Upper lobe of left lung (tissue), 4 donors: Measurements from ENCODE around the gene VAV2.

Experiments used
- CTCF ChIP-seq, 6 experiments: fragments of 450-650 bp in 4 of 6; fragments of 200-600 bp in 2 of 6; sonication (generic) in 2 of 6; IDR thresholded peaks; one replicate each; pipeline ENCODE4 v1.5.1; 2016 to 2019; ENCODE audit warnings: antibody characterized with exemption in 6 of 6
- POLR2A ChIP-seq, 4 donors: fragments of 450-650 bp; IDR thresholded peaks; one replicate each; pipeline ENCODE4 v1.5.1; 2016 to 2017; ENCODE audit warnings: antibody characterized with exemption in 4 of 4, mild to moderate bottlenecking in 2 of 4

DNA sequence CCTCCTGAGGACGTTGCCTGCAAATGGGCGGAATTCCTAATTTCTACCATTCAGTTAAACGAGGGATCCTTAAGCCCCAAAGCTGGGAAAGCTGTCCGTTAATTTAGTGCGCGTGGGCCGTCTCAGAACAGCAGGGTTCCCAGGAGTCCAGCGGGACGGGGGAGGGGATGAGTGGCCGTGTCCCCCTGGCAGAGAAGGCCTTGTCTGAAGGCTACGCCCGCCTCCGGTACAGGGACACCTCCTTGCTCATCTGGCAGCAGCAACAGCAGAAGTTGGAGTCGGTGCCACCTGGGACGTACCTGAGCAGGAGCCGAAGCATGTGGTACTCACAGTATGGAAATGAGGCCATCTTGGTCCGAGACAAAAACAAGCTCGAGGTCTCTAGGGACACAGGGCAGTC is 34.5 kb upstream of the VAV2 start:
- no peak for TF ChIP-seq CTCF (IDR thresholded peaks at IDR 0.05)
- no peak for TF ChIP-seq POLR2A (IDR thresholded peaks at IDR 0.05)
